Measurements from ENCODE around the gene CDH19.

CDH19 gene

GRCh38 chr18:66603941-66604627 is at the start of gene CDH19:
Gene CDH19, minus strand, starts transcription at chr18:66604090. Its CDS starts 31,886 bp downstream, at chr18:66572204.
- no peak for DNase-seq

- no peak for DNase-seq
Observed at GRCh38 chr18:66647671-66648070, 43.8 kb upstream of the CDH19 start.

DNA sequence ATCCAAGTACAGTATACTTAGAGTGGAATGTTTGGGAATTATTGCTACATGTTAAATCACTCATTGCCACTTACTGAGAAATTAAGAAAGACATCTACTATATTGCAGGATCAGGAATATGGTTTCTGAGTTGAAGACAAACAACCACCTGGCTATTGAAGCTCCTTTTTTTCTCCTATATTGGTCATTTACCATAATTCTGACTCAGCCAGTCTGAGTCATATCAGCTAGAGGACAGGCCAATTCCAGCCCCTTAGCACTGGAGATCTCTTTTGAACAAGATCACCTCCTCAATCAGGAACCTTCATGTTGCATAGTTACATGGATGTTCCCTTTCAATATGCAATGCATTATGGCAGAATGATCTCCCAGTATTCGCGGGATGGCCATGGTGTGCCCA is 42.7 kb upstream of the CDH19 start:
- DNase-seq = no peak

DNA sequence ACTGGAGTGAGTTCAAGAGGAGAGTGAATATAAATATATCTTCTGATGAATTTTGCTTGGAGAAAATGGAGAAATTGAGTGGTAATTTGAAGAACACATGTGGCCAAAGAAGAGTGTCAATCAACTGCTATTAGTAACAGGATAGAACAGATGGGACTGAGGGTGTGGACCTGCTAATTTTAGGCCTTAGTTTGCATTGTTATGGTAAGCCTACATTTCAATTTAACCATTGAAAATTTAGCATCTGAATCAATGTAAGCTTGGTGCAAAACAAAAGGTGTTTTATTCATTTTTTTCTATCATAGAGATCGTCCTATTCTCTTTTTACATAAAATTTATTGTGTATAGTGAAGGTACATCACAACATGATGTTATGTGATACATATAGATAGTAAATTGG is 42.1 kb upstream of the CDH19 start:
- no peak for DNase-seq

- no peak for DNase-seq
Observed at GRCh38 chr18:66641056-66641455, 37.2 kb upstream of the CDH19 start.

DNA sequence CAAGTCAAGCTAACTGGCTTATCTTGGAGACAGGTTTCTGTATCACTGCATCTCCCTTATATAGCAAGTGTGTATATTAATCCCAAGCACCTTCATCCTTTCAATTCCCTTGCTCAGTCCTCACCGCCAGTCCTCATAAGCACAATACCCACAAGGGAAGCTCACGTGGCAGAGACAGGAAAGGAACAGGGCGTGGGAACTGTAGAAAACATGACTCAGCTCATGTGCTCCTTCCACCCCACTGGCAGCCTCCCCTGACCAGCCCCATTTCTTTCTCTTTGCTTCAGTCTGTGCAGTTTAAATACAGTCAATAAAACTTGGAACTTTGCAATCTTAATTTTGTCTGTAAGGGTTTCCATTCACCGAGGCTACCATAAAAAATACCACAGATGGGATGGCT is 36.5 kb upstream of the CDH19 start:
- DNase-seq = peak in 1 of 2 donors; percentile 18

- no peak for DNase-seq
Observed at GRCh38 chr18:66638856-66639629, 35.2 kb upstream of the CDH19 start.

GRCh38 chr18:66635342-66635741 is 31.5 kb upstream of the CDH19 start:
- no peak for DNase-seq

DNA sequence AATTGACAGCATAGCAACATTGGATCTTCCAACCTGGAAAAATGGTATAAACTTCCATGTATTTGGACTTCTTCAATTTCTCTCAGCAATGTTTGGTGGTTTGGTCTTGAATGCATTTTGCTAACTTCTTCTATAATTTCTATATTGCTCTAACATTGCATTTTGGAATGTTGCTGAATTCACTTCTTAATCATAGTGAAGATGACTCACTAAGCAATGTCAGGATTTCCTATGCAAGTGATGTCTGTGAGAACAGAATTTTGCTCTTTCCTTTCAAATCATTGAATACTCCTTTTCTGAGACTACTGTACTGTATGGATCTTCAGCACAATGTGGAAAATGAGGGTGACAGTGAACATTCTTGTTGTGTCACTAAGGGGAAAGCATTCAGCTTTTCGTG is 28.9 kb upstream of the CDH19 start:
- no peak for DNase-seq

GRCh38 chr18:66630831-66631230 is 26.9 kb upstream of the CDH19 start:
- DNase-seq = no peak

GRCh38 chr18:66623821-66624220 is 19.9 kb upstream of the CDH19 start:
- no peak for DNase-seq

DNA sequence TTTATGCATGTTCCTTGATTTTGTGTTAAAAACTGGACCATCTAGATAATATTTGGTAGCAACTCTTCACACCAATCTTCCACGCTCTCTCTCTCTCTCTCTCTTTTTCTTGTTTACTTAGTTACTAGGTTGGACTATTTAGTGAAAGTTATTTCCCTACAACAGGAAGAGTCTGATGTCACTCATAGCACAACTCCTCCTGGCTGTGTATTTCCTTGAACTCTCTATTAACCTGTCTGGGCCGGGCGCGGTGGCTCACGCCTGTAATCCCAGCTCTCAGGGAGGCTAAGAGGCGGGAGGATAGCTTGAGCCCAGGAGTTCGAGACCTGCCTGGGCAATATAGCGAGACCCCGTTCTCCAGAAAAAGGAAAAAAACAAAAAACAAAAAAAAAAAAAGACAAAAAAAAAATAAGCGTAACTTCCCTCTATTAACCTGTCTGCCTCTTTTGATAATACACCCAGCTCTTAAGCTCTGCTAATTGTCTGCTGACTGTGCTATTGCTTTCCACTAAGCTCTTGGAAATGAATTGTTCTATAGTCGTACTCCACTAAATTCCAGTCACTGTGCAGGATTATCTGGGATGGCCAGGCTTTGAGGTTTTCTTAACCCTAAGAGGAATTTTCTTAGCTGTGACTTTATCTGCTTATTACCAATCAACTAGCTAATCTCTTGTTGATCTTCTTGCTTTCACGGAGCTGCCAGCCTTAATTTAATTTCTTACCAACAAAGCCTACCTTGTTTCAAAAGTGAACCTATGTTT is 18.1 kb upstream of the CDH19 start:
- no peak for DNase-seq

GRCh38 chr18:66616523-66616983 is 12.7 kb upstream of the CDH19 start:
- no peak for DNase-seq

DNA sequence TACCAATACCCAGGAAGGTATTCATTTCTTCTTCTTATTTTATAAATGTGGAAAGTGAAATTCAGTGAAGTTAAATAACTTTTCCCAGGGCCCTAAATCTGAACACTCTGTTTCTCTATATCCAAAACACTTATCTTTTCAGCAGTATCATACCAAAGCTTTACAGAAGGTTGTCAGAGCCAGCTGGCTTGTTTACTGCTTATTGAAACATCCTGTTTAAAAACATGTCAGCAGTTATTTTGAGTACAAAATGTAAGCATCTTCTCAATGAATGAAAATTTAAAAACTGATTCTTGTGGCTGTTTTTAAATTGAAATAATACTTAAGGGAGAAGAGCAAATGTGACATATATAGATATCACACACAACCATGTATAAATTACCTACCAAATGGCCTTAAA is 11.3 kb upstream of the CDH19 start:
- no peak for DNase-seq

GRCh38 chr18:66607632-66608031 is 3.7 kb upstream of the CDH19 start:
- DNase-seq = no peak

- no peak for DNase-seq
Observed at GRCh38 chr18:66601649-66602048, 2.2 kb downstream of the CDH19 start.

DNA sequence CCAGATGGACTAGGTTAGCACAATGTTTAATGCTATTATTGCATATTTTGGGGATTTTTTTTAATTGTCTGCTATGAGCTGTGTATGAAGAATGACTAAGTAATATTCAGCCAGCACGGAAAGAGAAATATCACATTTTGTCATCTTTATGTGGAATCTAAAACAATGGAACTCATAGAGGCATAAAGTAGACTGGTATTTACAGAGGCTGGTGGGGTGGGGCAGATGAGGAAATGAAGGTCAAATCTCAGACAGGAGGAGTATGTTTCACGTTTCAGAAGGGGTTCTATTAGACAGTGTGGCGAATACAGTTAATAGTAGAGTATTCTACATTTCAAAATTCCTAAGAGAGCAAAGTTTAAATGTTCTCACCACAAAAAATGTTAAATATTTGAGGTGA is 4.7 kb downstream of the CDH19 start:
- DNase-seq = no peak

GRCh38 chr18:66587430-66587829 is 16.5 kb downstream of the CDH19 start:
- no peak for DNase-seq

GRCh38 chr18:66582211-66582610 is 21.7 kb downstream of the CDH19 start:
- DNase-seq = no peak

DNA sequence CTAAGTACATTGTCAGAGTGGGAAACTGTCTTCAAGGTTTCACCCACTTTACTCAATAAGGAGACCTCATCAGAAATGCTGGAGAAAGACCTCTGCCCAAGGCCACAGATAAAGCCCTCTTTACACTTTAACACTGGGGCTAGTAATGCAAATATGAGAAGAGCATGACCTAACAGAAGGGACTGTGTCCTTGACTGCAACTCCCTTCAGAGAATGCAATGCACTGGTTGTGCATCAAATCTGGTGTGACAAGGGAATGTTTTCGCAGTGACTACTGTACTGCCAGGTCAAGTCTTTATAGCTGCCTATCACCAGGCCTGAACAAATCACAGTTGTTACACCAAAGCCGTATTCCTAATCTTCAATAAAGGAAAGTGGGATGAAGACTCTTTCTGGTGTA is 28.6 kb downstream of the CDH19 start:
- DNase-seq = no peak

- DNase-seq = no peak
Observed at GRCh38 chr18:66571845-66572244, 32.0 kb downstream of the CDH19 start.

- no peak for DNase-seq
Observed at GRCh38 chr18:66566616-66567015, 37.3 kb downstream of the CDH19 start.

DNA sequence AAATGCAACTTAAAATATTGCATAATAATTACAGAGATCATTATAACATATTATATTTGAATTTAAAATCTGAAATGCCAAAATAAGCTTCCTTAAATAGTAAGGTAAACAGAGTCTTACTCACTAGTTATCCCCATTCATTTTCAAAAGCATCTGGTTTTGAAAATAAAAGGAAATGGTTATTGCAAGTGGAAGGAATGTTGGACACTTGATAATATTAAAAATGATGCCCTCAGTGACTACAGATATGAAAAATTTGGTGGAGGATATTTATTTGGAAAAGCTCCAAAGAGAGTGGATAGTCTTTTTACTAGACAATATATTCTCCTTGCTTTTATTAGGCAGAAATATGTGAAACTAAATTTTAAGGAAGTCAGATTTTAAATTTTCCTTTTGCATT is 39.7 kb downstream of the CDH19 start:
- DNase-seq = no peak

DNA sequence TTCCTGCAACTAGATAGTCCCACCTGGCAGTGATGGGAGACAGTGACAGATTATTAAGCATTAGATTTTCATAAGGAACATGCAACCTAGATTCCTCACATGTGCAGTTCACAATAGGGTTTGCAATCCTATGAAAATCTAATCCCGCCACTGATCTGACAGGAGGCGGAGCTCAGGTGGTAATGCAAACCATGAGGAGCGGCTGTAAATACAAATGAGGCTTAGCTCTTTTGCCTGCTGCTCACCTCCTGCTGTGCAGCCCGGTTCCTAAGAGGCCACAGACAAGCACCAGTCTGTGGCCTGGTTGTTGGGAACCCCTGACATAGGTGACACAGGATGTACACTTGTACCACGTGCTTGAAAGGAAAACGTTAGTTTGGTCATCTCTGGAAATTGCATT is 41.6 kb downstream of the CDH19 start:
- no peak for DNase-seq
